SK-N-SH (cell line): ENCODE results near the gene GART. TPM values are rescaled to one million over a fixed set of nuclear protein-coding genes. Genes with fewer than 3 reads are reported as not detected.

Experiments used
- CTCF ChIA-PET: fragments of 300-600, 350-600 bp; formaldehyde crosslinking; extraction: SDS; loops from one replicate; lab custom pipeline; 2021; lab: Yijun Ruan, JAX
- POLR2A ChIA-PET: fragments of 350-600 bp; sonication (Branson Sonifier 250); formaldehyde crosslinking; extraction: SDS; loops from one replicate; lab custom pipeline; 2020; ENCODE audit warnings: antibody characterized with exemption, inconsistent platforms; lab: Yijun Ruan, JAX
- DNase-seq: peaks from one replicate; pipeline ENCODE4 v3.0.0; 2012
- H2AFZ ChIP-seq: fragments of 200-600 bp; sonication (generic); 2 replicates; pipeline ENCODE4 v1.8.1; 2016; ENCODE audit warnings: antibody characterized with exemption, mild to moderate bottlenecking, low read depth
- H3F3A ChIP-seq: fragments of 200-600 bp; sonication (generic); replicated peaks from 2 replicates; pipeline ENCODE3; 2016; ENCODE audit warnings: antibody characterized with exemption, mild to moderate bottlenecking; ENCODE audit not compliant: insufficient read depth
- H3K27ac ChIP-seq, 2 experiments: fragments of 200-500 bp in 1 of 2; fragments of 200-600 bp in 1 of 2; sonication (Bioruptor generic) in 1 of 2; sonication (generic), shearing (Covaris generic) in 1 of 2; 2 replicates each; pipeline versions ENCODE4 v1.5.1 to v1.6.1; 2014 to 2016; ENCODE audit warnings: low read depth in 2 of 2, inconsistent platforms in 1 of 2, low read length in 1 of 2, mild to moderate bottlenecking in 1 of 2, mixed read lengths in 1 of 2
- H3K27me3 ChIP-seq: fragments of 200-600 bp; sonication (generic), shearing (Covaris generic); 2 replicates; pipeline ENCODE4 v1.6.1; 2016; ENCODE audit warnings: mixed run types; ENCODE audit not compliant: insufficient read depth
- H3K36me3 ChIP-seq, 2 experiments: fragments of 200-500 bp in 1 of 2; fragments of 200-600 bp in 1 of 2; sonication (Bioruptor generic) in 1 of 2; sonication (generic) in 1 of 2; replicated peaks in 1 of 2; 2 replicates each; pipeline versions ENCODE3 to v1.5.1; 2014 to 2016; ENCODE audit warnings: low read length in 1 of 2, mild to moderate bottlenecking in 1 of 2; ENCODE audit not compliant: insufficient read depth in 2 of 2, control insufficient read depth in 1 of 2
- H3K4me1 ChIP-seq, 2 experiments: fragments of 200-500 bp in 1 of 2; fragments of 200-600 bp in 1 of 2; sonication (Bioruptor generic) in 1 of 2; sonication (generic), shearing (Covaris generic) in 1 of 2; 2 replicates each; pipeline versions ENCODE4 v1.5.1 to v1.6.1; 2014 to 2016; ENCODE audit warnings: low read depth in 1 of 2, low read length in 1 of 2, mixed run types in 1 of 2; ENCODE audit not compliant: insufficient read depth in 2 of 2, control insufficient read depth in 1 of 2
- H3K4me2 ChIP-seq: fragments of 200-600 bp; sonication (generic), shearing (Covaris generic); 2 replicates; pipeline ENCODE4 v1.6.1; 2017; ENCODE audit warnings: mixed run types
- H3K4me3 ChIP-seq, 2 experiments: fragments of 200-500 bp in 1 of 2; fragments of 200-600 bp in 1 of 2; sonication (Bioruptor generic) in 1 of 2; sonication (generic), shearing (Covaris generic) in 1 of 2; 2 replicates each; pipeline versions ENCODE4 v1.5.1 to v1.8.1; 2014 to 2016; ENCODE audit warnings: low read depth in 2 of 2, inconsistent platforms in 1 of 2, low read length in 1 of 2, mild to moderate bottlenecking in 1 of 2, mixed read lengths in 1 of 2, moderate library complexity in 1 of 2
- H3K79me2 ChIP-seq: fragments of 200-600 bp; sonication (generic); 2 replicates; pipeline ENCODE4 v1.8.1; 2017; ENCODE audit warnings: mild to moderate bottlenecking; ENCODE audit not compliant: insufficient read depth
- H3K9ac ChIP-seq: fragments of 200-600 bp; sonication (generic); 2 replicates; pipeline ENCODE4 v1.6.1; 2017; ENCODE audit warnings: mixed run types
- H3K9me2 ChIP-seq: fragments of 200-600 bp; sonication (generic); 2 replicates; pipeline ENCODE4 v1.6.1; 2017; ENCODE audit warnings: mixed run types
- H3K9me3 ChIP-seq: fragments of 200-600 bp; sonication (generic); 2 replicates; pipeline ENCODE4 v1.6.1; 2017; ENCODE audit warnings: mixed run types, mild to moderate bottlenecking, moderate library complexity
- H4K20me1 ChIP-seq: fragments of 200-600 bp; sonication (generic); 2 replicates; pipeline ENCODE4 v1.6.1; 2017; ENCODE audit warnings: mild to moderate bottlenecking, mixed run types; ENCODE audit not compliant: insufficient read depth
- CHD2 ChIP-seq: fragments of 150-350 bp; IDR thresholded peaks from 2 replicates; pipeline ENCODE4 v1.6.1; 2018; ENCODE audit warnings: low read length; ENCODE audit not compliant: partially characterized antibody
- EP300 ChIP-seq, 2 experiments: IDR thresholded peaks; 2 replicates each; pipeline versions ENCODE4 v1.4.0 to v1.6.1; 2012; ENCODE audit warnings: borderline replicate concordance in 1 of 2, low read depth in 1 of 2, low read length in 1 of 2
- FOXJ3 ChIP-seq: sonication (generic); formaldehyde crosslinking; IDR thresholded peaks from 2 replicates; pipeline ENCODE4 v1.5.1; 2020; ENCODE audit warnings: mild to moderate bottlenecking, missing genetic modification reagents
- FOXM1 ChIP-seq: IDR thresholded peaks from 2 replicates; pipeline ENCODE4 v1.4.0; 2012; ENCODE audit warnings: low read depth, mild to moderate bottlenecking
- GATA2 ChIP-seq: sonication (generic); formaldehyde crosslinking; IDR thresholded peaks from 2 replicates; pipeline ENCODE4 v1.5.0; 2020; ENCODE audit warnings: mild to moderate bottlenecking, missing genetic modification reagents
- NFIC ChIP-seq: IDR thresholded peaks from 2 replicates; pipeline ENCODE4 v1.4.0; 2012; ENCODE audit warnings: borderline replicate concordance
- NRF1 ChIP-seq: IDR thresholded peaks from 2 replicates; pipeline ENCODE4 v1.6.1; 2012; ENCODE audit warnings: low read depth, mild to moderate bottlenecking, low read length
- RAD21 ChIP-seq: IDR thresholded peaks from 2 replicates; pipeline ENCODE4 v1.6.1; 2012; ENCODE audit warnings: mild to moderate bottlenecking, low read length
- RXRA ChIP-seq: IDR thresholded peaks from 2 replicates; pipeline ENCODE4 v1.4.0; 2012; ENCODE audit warnings: low read depth, mild to moderate bottlenecking, borderline replicate concordance
- SIN3A ChIP-seq: IDR thresholded peaks from 2 replicates; pipeline ENCODE4 v1.6.1; 2012; ENCODE audit warnings: low read depth, mild to moderate bottlenecking, low read length, moderate library complexity, borderline replicate concordance
- TAF1 ChIP-seq: IDR thresholded peaks from 2 replicates; pipeline ENCODE4 v1.6.1; 2012; ENCODE audit warnings: low read depth, mild to moderate bottlenecking, low read length, moderate library complexity, borderline replicate concordance
- YY1 ChIP-seq: IDR thresholded peaks from 2 replicates; pipeline ENCODE4 v1.4.0; 2012; ENCODE audit warnings: low read depth, mild to moderate bottlenecking
- WGBS: methylation state at CpG from one replicate; pipeline ENCODE4 v1.1.6; 2017; ENCODE audit warnings: low lambda C conversion rate; 5-methylcytosine and 5-hydroxymethylcytosine counted together
- polyA plus RNA-seq, 3 experiments: library from polyadenylated mRNA; depleted of rRNA; stranded (reverse); fragments of >200 nt; gene quantifications; 2 replicates each; pipeline ENCODE4 v1.2.3, GENCODE V29; 2012
- TF ChIP-seq, protein P1 (sequence below): IDR thresholded peaks from 2 replicates; pipeline ENCODE4 v1.4.0; 2012; ENCODE audit warnings: low read depth, borderline replicate concordance
- TF ChIP-seq, protein P2 (sequence below): fragments of 150-350 bp; IDR thresholded peaks from 2 replicates; pipeline ENCODE4 v1.6.1; 2016; ENCODE audit warnings: mild to moderate bottlenecking, low read depth, low read length
- TF ChIP-seq, protein P3 (sequence below): IDR thresholded peaks from 2 replicates; pipeline ENCODE4 v1.4.0; 2012; ENCODE audit warnings: low read depth
- TF ChIP-seq, protein P4 (sequence below): fragments of 200-600 bp; sonication (generic); IDR thresholded peaks from 2 replicates; pipeline ENCODE4 v1.6.1; 2017; ENCODE audit warnings: antibody characterized with exemption, mild to moderate bottlenecking, moderate library complexity
- TF ChIP-seq, protein P5 (sequence below): IDR thresholded peaks from 2 replicates; pipeline ENCODE4 v1.4.0; 2012; ENCODE audit warnings: low read depth, borderline replicate concordance
- TF ChIP-seq, protein P6 (sequence below): IDR thresholded peaks from 2 replicates; pipeline ENCODE4; 2012

The GART gene
- polyA plus RNA-seq, 1 of the 3 experiments (the other 2 are of a cell fraction), result 17.3 TPM

DNA sequence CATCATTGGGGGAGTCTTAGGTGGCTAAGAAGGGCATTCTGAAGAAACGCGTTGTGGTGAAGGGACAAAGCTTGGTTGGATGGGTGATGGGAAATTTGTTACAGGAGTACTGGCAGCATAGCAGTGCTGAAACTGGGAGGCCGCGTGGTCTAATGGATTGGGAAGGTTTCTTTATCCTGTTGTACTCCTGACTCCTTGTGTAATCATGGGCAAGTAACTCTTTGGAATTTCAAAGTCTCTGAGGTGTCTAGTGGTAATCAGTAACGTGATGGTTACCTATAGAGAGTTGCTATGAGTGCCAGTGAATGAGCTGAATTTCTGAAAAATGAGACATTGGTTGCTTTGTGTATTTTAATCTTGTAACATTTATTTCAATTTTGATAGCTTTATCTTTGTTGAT lies 28.1 kb upstream of the GART start (continued):
- TF ChIP-seq, protein P1, sequence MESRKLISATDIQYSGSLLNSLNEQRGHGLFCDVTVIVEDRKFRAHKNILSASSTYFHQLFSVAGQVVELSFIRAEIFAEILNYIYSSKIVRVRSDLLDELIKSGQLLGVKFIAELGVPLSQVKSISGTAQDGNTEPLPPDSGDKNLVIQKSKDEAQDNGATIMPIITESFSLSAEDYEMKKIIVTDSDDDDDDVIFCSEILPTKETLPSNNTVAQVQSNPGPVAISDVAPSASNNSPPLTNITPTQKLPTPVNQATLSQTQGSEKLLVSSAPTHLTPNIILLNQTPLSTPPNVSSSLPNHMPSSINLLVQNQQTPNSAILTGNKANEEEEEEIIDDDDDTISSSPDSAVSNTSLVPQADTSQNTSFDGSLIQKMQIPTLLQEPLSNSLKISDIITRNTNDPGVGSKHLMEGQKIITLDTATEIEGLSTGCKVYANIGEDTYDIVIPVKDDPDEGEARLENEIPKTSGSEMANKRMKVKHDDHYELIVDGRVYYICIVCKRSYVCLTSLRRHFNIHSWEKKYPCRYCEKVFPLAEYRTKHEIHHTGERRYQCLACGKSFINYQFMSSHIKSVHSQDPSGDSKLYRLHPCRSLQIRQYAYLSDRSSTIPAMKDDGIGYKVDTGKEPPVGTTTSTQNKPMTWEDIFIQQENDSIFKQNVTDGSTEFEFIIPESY, result no peak
- TF ChIP-seq CHD2, result no peak
- no peak for TF ChIP-seq EP300 (IDR thresholded peaks at IDR 0.05; ENCODE audit: borderline replicate concordance in 1 of 2, low read depth in 1 of 2, low read length in 1 of 2)
- TF ChIP-seq GATA2 (CRISPR knock-in tag), result no peak

DNA sequence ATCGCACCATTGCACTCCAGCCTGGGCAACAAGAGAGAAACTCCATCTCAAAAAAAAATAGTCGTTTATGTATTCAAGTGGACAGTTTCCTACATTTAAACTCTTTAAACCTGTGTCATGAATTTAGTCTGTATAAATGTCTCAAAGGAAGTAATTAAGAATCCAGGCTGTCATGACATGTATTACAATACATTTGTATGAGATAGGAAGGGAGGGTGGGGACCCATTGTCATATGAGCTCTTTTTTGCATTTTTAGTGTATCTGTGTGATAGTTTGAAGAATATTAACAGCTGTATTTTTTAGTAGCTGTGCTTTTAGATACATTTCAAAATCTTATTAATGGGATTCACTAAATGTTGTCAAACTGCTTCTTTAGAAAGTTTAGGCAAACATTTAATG lies 26.5 kb upstream of the GART start:
- CTCF ChIA-PET, result interaction anchor here (1.3 kb wide), 1 partner anchor 37 kb away, joined by 3 read pairs; no protein-coding TSS in a partner anchor
- 64% methylated on average over 2 of the region's 2 CpGs for WGBS
- Histone ChIP-seq H3K27ac (no peak overlapping the region), H3K9me3 (no peaks in the 10 kb centered on the region), H3K9me2 (no peaks in the 10 kb centered on the region), H3K4me2 (no peak overlapping the region), H3K79me2 (peaks cover 86% of the 10 kb centered on the region), H3F3A (peaks cover 29% of the 10 kb centered on the region), H2AFZ (no peak overlapping the region), H3K9ac (no peak overlapping the region), H3K4me3 (no peak overlapping the region), H3K36me3 (peaks cover 88 to 95% of the 10 kb centered on the region in 2 experiments), H4K20me1 (peaks cover 16% of the 10 kb centered on the region), H3K4me1 (no peaks in the 10 kb centered on the region; a peak in 1 of 4 replicates), H3K27me3 (no peaks in the 10 kb centered on the region)
- POLR2A ChIA-PET, result no interaction called here
- no peak for DNase-seq
- TF ChIP-seq, protein P2, sequence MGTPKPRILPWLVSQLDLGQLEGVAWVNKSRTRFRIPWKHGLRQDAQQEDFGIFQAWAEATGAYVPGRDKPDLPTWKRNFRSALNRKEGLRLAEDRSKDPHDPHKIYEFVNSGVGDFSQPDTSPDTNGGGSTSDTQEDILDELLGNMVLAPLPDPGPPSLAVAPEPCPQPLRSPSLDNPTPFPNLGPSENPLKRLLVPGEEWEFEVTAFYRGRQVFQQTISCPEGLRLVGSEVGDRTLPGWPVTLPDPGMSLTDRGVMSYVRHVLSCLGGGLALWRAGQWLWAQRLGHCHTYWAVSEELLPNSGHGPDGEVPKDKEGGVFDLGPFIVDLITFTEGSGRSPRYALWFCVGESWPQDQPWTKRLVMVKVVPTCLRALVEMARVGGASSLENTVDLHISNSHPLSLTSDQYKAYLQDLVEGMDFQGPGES, result no peak
- no peak for TF ChIP-seq TAF1
- no peak for TF ChIP-seq EP300 (IDR thresholded peaks at IDR 0.05; ENCODE audit: borderline replicate concordance in 1 of 2, low read depth in 1 of 2, low read length in 1 of 2)
- TF ChIP-seq SIN3A, result no peak
- TF ChIP-seq, protein P1, result no peak
- TF ChIP-seq, protein P3, sequence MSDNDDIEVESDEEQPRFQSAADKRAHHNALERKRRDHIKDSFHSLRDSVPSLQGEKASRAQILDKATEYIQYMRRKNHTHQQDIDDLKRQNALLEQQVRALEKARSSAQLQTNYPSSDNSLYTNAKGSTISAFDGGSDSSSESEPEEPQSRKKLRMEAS, result no peak
- TF ChIP-seq FOXJ3 (CRISPR knock-in tag), result no peak
- no peak for TF ChIP-seq NRF1
- no peak for TF ChIP-seq RAD21
- TF ChIP-seq GATA2 (CRISPR knock-in tag), result no peak
- TF ChIP-seq, protein P4, sequence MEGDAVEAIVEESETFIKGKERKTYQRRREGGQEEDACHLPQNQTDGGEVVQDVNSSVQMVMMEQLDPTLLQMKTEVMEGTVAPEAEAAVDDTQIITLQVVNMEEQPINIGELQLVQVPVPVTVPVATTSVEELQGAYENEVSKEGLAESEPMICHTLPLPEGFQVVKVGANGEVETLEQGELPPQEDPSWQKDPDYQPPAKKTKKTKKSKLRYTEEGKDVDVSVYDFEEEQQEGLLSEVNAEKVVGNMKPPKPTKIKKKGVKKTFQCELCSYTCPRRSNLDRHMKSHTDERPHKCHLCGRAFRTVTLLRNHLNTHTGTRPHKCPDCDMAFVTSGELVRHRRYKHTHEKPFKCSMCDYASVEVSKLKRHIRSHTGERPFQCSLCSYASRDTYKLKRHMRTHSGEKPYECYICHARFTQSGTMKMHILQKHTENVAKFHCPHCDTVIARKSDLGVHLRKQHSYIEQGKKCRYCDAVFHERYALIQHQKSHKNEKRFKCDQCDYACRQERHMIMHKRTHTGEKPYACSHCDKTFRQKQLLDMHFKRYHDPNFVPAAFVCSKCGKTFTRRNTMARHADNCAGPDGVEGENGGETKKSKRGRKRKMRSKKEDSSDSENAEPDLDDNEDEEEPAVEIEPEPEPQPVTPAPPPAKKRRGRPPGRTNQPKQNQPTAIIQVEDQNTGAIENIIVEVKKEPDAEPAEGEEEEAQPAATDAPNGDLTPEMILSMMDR, result no peak
- no peak for TF ChIP-seq CHD2
- no peak for TF ChIP-seq NFIC
- TF ChIP-seq, protein P5, sequence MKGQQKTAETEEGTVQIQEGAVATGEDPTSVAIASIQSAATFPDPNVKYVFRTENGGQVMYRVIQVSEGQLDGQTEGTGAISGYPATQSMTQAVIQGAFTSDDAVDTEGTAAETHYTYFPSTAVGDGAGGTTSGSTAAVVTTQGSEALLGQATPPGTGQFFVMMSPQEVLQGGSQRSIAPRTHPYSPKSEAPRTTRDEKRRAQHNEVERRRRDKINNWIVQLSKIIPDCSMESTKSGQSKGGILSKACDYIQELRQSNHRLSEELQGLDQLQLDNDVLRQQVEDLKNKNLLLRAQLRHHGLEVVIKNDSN, result no peak
- TF ChIP-seq RXRA, result no peak
- TF ChIP-seq, protein P6, sequence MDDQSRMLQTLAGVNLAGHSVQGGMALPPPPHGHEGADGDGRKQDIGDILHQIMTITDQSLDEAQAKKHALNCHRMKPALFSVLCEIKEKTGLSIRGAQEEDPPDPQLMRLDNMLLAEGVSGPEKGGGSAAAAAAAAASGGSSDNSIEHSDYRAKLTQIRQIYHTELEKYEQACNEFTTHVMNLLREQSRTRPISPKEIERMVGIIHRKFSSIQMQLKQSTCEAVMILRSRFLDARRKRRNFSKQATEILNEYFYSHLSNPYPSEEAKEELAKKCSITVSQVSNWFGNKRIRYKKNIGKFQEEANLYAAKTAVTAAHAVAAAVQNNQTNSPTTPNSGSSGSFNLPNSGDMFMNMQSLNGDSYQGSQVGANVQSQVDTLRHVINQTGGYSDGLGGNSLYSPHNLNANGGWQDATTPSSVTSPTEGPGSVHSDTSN, result no peak
- no peak for TF ChIP-seq FOXM1
- no peak for TF ChIP-seq YY1
